ENCODE data around the gene ACSM2A. TPM values are rescaled to one million over a fixed set of nuclear protein-coding genes. Genes with fewer than 3 reads are reported as not detected.
"Not testable (repeated sequence)": the region's sequence is repeated elsewhere in the genome, so short reads cannot be mapped to it uniquely, and the experiment has no call there.

ACSM2A gene
- total and polyA plus RNA-seq, 12 donors = 0.03 to 0.29 (median 0.13) TPM; not detected in 6

DNA sequence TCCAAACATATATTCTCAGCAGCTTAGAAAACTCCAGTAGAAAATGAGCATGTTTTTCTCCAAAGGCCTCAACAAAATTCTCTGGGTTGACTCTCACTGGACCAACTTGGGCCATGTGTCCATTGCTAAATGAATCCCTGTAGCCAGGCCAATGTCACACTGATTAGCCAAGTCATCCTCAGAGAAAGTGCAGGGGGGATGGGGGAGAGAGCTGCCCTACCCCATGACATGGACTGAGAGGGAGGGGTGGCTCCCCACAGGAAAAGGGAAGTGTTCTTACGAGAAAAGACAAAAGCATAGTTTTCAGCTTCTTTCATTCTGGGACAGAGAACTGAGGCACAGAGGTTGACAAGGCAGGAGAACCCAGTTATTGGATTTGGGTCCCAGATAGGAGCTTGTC is 32.7 kb downstream of the ACSM2A start:
- intact Hi-C loops (cut with DNase I); H3K27me3 ChIP-seq; H3K4me1 ChIP-seq (replicated peaks in 1 of 2); H3K27ac ChIP-seq; H3K36me3 ChIP-seq (replicated peaks in 1 of 2); H3K4me3 ChIP-seq; H3K9me3 ChIP-seq (replicated peaks in 1 of 3): not testable (repeated sequence)
- peak in 2 of 7 donors; percentile 10 to 26 for DNase-seq
- WGBS, 4 donors = 17 to 71% methylated on average over 1 of the region's 1 CpG; no CpG with 5 or more reads in 2 of the 4 donors

DNA sequence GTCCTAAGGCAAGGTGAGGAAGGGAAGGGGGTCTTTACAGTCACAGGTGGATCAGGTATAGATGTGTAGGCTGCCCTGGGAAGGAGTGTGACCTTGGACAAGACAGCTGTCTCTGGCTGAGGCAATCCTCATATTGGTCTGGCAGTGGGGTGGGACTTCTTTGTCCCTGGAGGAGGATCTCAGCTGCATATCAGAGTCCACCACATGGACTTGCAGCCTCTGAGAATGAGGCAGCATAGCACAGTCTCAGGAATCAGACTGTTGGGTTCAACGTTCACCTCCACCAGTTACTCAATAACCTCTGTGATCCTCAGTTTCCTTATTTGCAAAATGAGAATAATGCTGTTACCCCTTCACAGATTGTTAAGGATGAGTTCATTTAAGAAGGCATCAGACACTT is 33.4 kb downstream of the ACSM2A start:
- H3K9me3 ChIP-seq (replicated peaks in 1 of 3) = no peaks in the 10 kb centered on the region
- H3K4me3 ChIP-seq = no peak overlapping the region
- H3K27ac ChIP-seq = no peak overlapping the region
- H3K27me3 ChIP-seq = no peaks in the 10 kb centered on the region
- 76 to 88% (median 80%) methylated on average over 1 of the region's 1 CpG for WGBS, 4 donors
- intact Hi-C loops (cut with DNase I) = no loop called here
- DNase-seq = no peak
- H3K36me3 ChIP-seq (replicated peaks in 1 of 2) = no peaks in the 10 kb centered on the region
- no peak for TF ChIP-seq POLR2A (IDR thresholded peaks at IDR 0.05)
- TF ChIP-seq, protein P1, sequence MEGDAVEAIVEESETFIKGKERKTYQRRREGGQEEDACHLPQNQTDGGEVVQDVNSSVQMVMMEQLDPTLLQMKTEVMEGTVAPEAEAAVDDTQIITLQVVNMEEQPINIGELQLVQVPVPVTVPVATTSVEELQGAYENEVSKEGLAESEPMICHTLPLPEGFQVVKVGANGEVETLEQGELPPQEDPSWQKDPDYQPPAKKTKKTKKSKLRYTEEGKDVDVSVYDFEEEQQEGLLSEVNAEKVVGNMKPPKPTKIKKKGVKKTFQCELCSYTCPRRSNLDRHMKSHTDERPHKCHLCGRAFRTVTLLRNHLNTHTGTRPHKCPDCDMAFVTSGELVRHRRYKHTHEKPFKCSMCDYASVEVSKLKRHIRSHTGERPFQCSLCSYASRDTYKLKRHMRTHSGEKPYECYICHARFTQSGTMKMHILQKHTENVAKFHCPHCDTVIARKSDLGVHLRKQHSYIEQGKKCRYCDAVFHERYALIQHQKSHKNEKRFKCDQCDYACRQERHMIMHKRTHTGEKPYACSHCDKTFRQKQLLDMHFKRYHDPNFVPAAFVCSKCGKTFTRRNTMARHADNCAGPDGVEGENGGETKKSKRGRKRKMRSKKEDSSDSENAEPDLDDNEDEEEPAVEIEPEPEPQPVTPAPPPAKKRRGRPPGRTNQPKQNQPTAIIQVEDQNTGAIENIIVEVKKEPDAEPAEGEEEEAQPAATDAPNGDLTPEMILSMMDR (IDR thresholded peaks at IDR 0.05) = no peak
- H3K4me1 ChIP-seq (replicated peaks in 1 of 2) = no peaks in the 10 kb centered on the region

DNA sequence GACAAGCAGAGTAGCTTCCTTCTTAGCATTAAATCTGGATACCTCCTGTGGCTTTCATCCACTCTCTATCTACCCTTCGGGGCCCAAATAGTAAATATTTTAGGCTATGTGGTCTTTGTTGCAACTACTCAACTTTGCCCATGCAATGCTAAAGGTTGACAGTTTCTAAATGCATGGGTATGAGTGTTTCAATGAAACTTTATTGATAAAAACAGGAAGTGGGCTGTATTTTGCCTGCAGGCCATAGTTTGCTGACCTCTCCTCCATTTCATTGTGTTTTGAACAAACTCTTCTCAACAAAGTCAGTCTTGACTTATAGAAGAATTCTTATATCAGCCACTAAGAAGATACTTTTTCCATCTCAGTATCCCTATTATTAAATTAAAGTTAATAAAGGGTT is 34.1 kb downstream of the ACSM2A start:
- 50 to 67% (median 60%) methylated on average over 1 of the region's 1 CpG for WGBS, 4 donors
- Histone ChIP-seq H3K4me3 (no peak overlapping the region), H3K27me3 (no peaks in the 10 kb centered on the region), H3K4me1 (replicated peaks in 1 of 2) (no peaks in the 10 kb centered on the region), H3K9me3 (replicated peaks in 1 of 3) (no peaks in the 10 kb centered on the region), H3K27ac (no peak overlapping the region), H3K36me3 (replicated peaks in 1 of 2) (no peaks in the 10 kb centered on the region)
- intact Hi-C loops (cut with DNase I) = no loop called here
- DNase-seq = no peak
- TF ChIP-seq, protein P1 (IDR thresholded peaks at IDR 0.05) = no peak
- no peak for TF ChIP-seq POLR2A (IDR thresholded peaks at IDR 0.05)

DNA sequence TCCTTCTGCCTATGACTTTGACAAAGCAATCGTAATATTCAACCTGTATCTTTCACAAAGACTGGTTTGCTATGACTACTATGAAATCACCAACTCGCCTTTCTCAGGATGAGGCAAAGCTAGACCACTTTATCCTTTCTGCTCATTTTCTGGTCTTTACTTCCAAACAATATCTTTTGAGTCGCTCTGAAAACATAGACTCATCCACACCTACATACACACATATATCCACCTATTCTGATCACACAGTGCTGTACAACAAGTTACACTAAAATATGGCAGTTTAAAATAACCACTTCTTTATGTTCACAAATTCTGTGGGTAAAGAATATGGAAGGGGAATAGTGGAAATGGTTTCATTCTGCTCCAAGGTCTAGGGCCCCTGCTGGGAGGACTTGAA is 39.7 kb downstream of the ACSM2A start:
- no CpG with 5 or more reads among the region's 3 CpGs for WGBS, 4 donors
- H3K27ac ChIP-seq; intact Hi-C loops (cut with DNase I); H3K36me3 ChIP-seq (replicated peaks in 1 of 2); H3K27me3 ChIP-seq; DNase-seq; H3K9me3 ChIP-seq (replicated peaks in 1 of 3); H3K4me3 ChIP-seq; H3K4me1 ChIP-seq (replicated peaks in 1 of 2): not testable (repeated sequence)

DNA sequence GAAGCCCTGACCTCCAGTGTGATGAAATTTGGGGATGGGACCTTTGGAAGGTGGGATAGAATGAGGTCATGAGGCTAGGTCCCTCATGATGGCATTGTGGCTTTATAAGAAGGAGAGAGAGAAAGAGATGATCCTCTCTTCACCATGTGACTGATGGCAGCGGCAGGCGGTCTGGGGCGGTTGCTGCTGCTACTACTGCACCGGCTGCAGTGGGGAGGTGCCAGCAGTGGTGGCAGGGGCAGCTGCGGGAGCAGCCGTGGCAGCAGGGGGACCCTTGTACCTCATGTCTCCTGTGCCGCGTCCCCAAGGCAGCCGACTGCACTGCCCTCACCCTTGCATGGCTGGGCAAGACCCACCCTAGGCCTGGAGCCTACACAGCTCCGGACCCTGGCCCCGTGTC is 40.1 kb downstream of the ACSM2A start:
- DNase-seq; H3K27me3 ChIP-seq; H3K9me3 ChIP-seq (replicated peaks in 1 of 3); H3K36me3 ChIP-seq (replicated peaks in 1 of 2); H3K4me1 ChIP-seq (replicated peaks in 1 of 2); H3K27ac ChIP-seq; intact Hi-C loops (cut with DNase I); H3K4me3 ChIP-seq: not testable (repeated sequence)
- WGBS, 4 donors = no CpG with 5 or more reads among the region's 11 CpGs

DNA sequence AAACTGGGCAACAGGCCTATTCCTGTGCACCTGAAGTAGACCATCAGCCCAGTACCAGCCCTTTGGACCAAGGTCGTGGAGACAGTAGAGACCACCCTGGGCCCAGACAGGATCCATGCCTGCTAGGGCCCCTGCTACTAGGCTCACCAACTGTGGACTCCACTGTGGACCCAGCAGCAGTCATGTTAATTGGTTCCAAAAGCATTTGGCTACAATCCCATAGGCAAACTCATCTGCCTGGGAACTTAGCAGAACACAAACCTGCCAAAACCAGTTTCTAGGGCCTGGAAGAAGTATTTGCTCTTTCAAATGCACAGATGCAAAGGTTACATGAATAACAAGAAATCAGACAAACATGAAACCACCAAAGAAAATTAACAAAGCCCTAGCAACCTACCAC is 53.1 kb downstream of the ACSM2A start:
- H3K4me1 ChIP-seq (replicated peaks in 1 of 2) = no peaks in the 10 kb centered on the region
- no peak for DNase-seq
- TF ChIP-seq POLR2A (IDR thresholded peaks at IDR 0.05) = no peak
- TF ChIP-seq, protein P1 (IDR thresholded peaks at IDR 0.05) = no peak
- no peaks in the 10 kb centered on the region for H3K36me3 ChIP-seq (replicated peaks in 1 of 2)
- peaks cover 0 to 6% (median 0%) of the 10 kb centered on the region in 3 donors for H3K9me3 ChIP-seq (replicated peaks in 1 of 3)
- no peak overlapping the region for H3K4me3 ChIP-seq
- 60 to 75% (median 64%) methylated on average over 1 of the region's 1 CpG; no CpG with 5 or more reads in 1 of the 4 donors for WGBS, 4 donors
- H3K27ac ChIP-seq = no peak overlapping the region
- intact Hi-C loops (cut with DNase I) = no loop called here
- H3K27me3 ChIP-seq = no peaks in the 10 kb centered on the region
